GM18873 (cell line): ENCODE data around the gene GOLGA1.
"Not testable (repeated sequence)": the region's sequence is repeated elsewhere in the genome, so short reads cannot be mapped to it uniquely, and the experiment has no call there.

Source experiments
- ATAC-seq: cut with Tn5 transposase; IDR thresholded peaks from one replicate; pipeline ENCODE4 v1.9.1; 2021; ENCODE audit warnings: mild to moderate bottlenecking, moderate library complexity, moderate number of reproducible peaks; ENCODE audit not compliant: unreplicated experiment, low FRiP score

Gene GOLGA1

GRCh38 chr9:124860582-124861341, 80.1 kb downstream of the GOLGA1 start:
- ATAC-seq = no peak

- no peak for ATAC-seq
Observed at GRCh38 chr9:124859803-124860581, 80.9 kb downstream of the GOLGA1 start.

GRCh38 chr9:124858330-124859046, 82.4 kb downstream of the GOLGA1 start:
- ATAC-seq = no peak

GRCh38 chr9:124857533-124858162, 83.2 kb downstream of the GOLGA1 start:
- ATAC-seq = no peak

- no peak for ATAC-seq
Observed at GRCh38 chr9:124855944-124856765, 84.7 kb downstream of the GOLGA1 start.

GRCh38 chr9:124855566-124855943, 85.3 kb downstream of the GOLGA1 start:
- no peak for ATAC-seq

- no peak for ATAC-seq
Observed at GRCh38 chr9:124854822-124855221, 86.1 kb downstream of the GOLGA1 start.

- no peak for ATAC-seq
Observed at GRCh38 chr9:124854161-124854560, 86.7 kb downstream of the GOLGA1 start.

- no peak for ATAC-seq
Observed at GRCh38 chr9:124853605-124854143, 87.2 kb downstream of the GOLGA1 start.

GRCh38 chr9:124852829-124853531, 87.9 kb downstream of the GOLGA1 start, which contains the start of gene WDR38:
Gene WDR38, plus strand, starts transcription at chr9:124853460. Its CDS starts 72 bp downstream, at chr9:124853532.
- ATAC-seq = peak; percentile 66

- ATAC-seq = no peak
Observed at GRCh38 chr9:124852121-124852828, 88.6 kb downstream of the GOLGA1 start.

GRCh38 chr9:124849801-124850200, 91.1 kb downstream of the GOLGA1 start:
- ATAC-seq = no peak

- no peak for ATAC-seq
Observed at GRCh38 chr9:124846969-124847368, 93.9 kb downstream of the GOLGA1 start.

GRCh38 chr9:124846467-124846866, 94.4 kb downstream of the GOLGA1 start:
- not testable (repeated sequence) for ATAC-seq

GRCh38 chr9:124844291-124844690, 96.6 kb downstream of the GOLGA1 start:
- no peak for ATAC-seq

GRCh38 chr9:124843456-124844034, 97.3 kb downstream of the GOLGA1 start:
- ATAC-seq = no peak

- no peak for ATAC-seq
Observed at GRCh38 chr9:124841075-124841821, 99.6 kb downstream of the GOLGA1 start.
